IPS-20b (cell line): Measurements from ENCODE around the gene CYP4F11.
"Not testable (repeated sequence)": the region's sequence is repeated elsewhere in the genome, so short reads cannot be mapped to it uniquely, and the experiment has no call there.

Source experiments
- H3K27ac ChIP-seq: one replicate; pipeline ENCODE4 v1.5.1; 2013; ENCODE audit warnings: low read length
- H3K27me3 ChIP-seq: 2 replicates; pipeline ENCODE4 v1.6.1; 2013; ENCODE audit warnings: mild to moderate bottlenecking, low read length, inconsistent platforms; ENCODE audit not compliant: insufficient read depth
- H3K36me3 ChIP-seq: 2 replicates; pipeline ENCODE4 v1.6.1; 2013; ENCODE audit warnings: low read depth, mild to moderate bottlenecking, inconsistent platforms, low read length, moderate library complexity; ENCODE audit not compliant: insufficient read depth
- H3K4me1 ChIP-seq: 2 replicates; pipeline ENCODE4 v1.6.1; 2013; ENCODE audit warnings: mild to moderate bottlenecking, control low read depth, inconsistent platforms, low read length, moderate library complexity; ENCODE audit not compliant: insufficient read depth
- H3K4me3 ChIP-seq: 2 replicates; pipeline ENCODE4 v1.5.1; 2013; ENCODE audit warnings: mild to moderate bottlenecking, low read length, inconsistent platforms
- H3K9ac ChIP-seq: 2 replicates; pipeline ENCODE4 v1.6.1; 2013; ENCODE audit warnings: low read depth, mild to moderate bottlenecking, inconsistent platforms, low read length, moderate library complexity
- H3K9me3 ChIP-seq: 2 replicates; pipeline ENCODE4 v1.6.1; 2013; ENCODE audit warnings: mild to moderate bottlenecking, low read depth, low read length, inconsistent platforms; ENCODE audit not compliant: insufficient read depth

CYP4F11 gene

DNA sequence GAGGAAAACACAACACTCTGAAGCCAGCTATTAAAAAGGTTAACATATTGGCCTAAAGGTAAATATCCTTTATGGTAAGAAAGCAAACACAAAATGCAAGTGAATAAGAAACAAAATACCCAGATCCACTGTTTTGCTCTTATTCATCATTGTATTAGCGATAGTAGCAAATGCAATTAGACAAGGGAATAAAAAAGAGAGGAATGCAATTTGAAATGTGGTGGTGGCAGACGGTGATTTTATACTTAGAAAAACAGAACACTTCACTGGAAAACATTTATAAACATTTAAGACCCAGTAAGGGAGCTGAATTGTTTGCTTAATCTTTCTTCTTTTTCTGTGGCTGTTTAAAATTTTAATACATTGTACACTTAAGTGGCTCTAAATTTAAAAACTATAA lies 19.2 kb downstream of the CYP4F11 start:
- no peaks in the 10 kb centered on the region for H3K36me3 ChIP-seq
- H3K27me3 ChIP-seq: no peaks in the 10 kb centered on the region
- H3K9ac ChIP-seq: no peak overlapping the region
- H3K4me3 ChIP-seq: no peak overlapping the region
- H3K27ac ChIP-seq: no peak overlapping the region
- no peaks in the 10 kb centered on the region for H3K4me1 ChIP-seq
- H3K9me3 ChIP-seq: peaks cover 87% of the 10 kb centered on the region

- H3K9me3 ChIP-seq: peaks cover 88% of the 10 kb centered on the region
- no peak overlapping the region for H3K27ac ChIP-seq
- no peaks in the 10 kb centered on the region for H3K36me3 ChIP-seq
These were observed 20.5 kb downstream of the CYP4F11 start for GRCh38 chr19:15913830-15914229.

DNA sequence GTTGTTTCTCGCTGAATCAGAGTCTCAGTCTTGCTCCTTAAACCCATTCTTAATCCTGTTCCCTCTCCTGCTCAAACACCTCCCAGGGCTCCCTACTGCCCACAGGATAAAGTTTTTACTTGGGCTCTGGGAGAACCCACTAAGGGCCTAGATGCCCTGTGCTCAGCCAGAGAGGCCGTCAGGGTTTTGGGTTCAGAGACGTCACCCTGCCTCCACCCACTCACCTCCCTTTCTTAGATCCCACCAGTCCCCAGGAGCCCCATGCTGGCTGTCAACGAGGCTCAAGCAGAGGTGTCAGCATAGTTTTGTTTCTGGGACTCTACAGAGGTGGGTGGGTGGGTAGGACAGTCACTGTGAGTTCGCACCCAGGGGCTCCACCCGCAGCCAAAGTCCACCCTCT lies 20.9 kb downstream of the CYP4F11 start:
- Histone ChIP-seq H3K4me1 (no peaks in the 10 kb centered on the region), H3K9me3 (peaks cover 88% of the 10 kb centered on the region), H3K27ac (no peak overlapping the region)

More at GRCh38 chr19:15913830-15914229, 20.5 kb downstream of the CYP4F11 start:
- Histone ChIP-seq H3K4me3 (no peak overlapping the region), H3K4me1 (no peaks in the 10 kb centered on the region), H3K27me3 (no peaks in the 10 kb centered on the region), H3K9ac (no peak overlapping the region)

GRCh38 chr19:15911599-15912235 lies 22.6 kb downstream of the CYP4F11 start:
- peaks cover 84% of the 10 kb centered on the region for H3K9me3 ChIP-seq
- H3K4me3 ChIP-seq: no peak overlapping the region
- no peaks in the 10 kb centered on the region for H3K4me1 ChIP-seq
- no peaks in the 10 kb centered on the region for H3K36me3 ChIP-seq
- H3K9ac ChIP-seq: no peak overlapping the region
- H3K27ac ChIP-seq: no peak overlapping the region
- H3K27me3 ChIP-seq: no peaks in the 10 kb centered on the region

More for the DNA sequence above, 20.9 kb downstream of the CYP4F11 start:
- Histone ChIP-seq H3K9ac (no peak overlapping the region), H3K4me3 (no peak overlapping the region), H3K36me3 (no peaks in the 10 kb centered on the region), H3K27me3 (no peaks in the 10 kb centered on the region)

DNA sequence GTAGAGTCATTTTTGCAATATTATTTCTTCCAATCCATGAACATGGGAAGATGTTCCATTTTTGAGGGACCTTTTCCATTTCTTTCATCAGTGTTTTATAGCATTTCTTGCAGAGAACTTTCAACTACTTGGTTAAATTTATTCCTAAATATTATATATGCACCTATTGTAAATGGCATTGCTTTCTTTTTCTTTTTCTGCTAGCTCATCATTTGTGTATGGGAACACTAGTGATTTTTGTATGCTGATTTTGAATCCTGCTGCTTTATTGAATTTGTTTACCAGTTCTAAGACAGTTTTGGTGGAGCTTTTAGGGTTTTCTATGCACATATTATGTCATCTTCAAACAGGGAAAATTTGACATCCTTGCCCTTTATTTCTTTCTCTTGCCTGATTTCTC lies 29.3 kb downstream of the CYP4F11 start:
- H3K9ac ChIP-seq: no peak overlapping the region
- no peak overlapping the region for H3K27ac ChIP-seq
- no peaks in the 10 kb centered on the region for H3K4me1 ChIP-seq
- no peak overlapping the region for H3K4me3 ChIP-seq
- H3K27me3 ChIP-seq: no peaks in the 10 kb centered on the region
- peaks cover 87% of the 10 kb centered on the region for H3K9me3 ChIP-seq
- H3K36me3 ChIP-seq: no peaks in the 10 kb centered on the region

DNA sequence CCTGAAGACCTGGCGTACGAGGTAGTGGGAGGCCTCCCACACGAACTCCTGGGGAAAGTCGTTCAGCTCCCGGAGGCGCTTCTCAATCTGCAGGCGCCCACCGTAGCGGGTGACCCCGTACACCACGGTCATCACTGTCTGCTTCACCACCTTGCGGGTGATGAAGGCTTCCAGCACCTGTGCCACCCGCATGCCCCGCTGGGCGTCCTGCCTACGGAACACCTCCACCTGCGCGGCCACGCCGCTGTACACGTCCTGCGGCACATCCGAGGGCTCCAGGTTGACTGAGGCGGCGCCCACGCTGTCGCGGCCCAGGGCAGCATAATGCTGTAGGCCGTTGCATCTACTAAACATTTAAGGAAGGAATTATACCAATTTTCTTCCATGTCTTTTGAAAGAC lies 31.4 kb downstream of the CYP4F11 start:
- H3K9me3 ChIP-seq: peaks cover 80% of the 10 kb centered on the region
- not testable (repeated sequence) for H3K4me3 ChIP-seq, H3K27ac ChIP-seq, H3K9ac ChIP-seq, H3K4me1 ChIP-seq, H3K36me3 ChIP-seq, H3K27me3 ChIP-seq

- Histone ChIP-seq H3K4me3 (no peak overlapping the region), H3K27ac (no peak overlapping the region), H3K9ac (no peak overlapping the region), H3K4me1 (no peaks in the 10 kb centered on the region), H3K27me3 (no peaks in the 10 kb centered on the region), H3K36me3 (no peaks in the 10 kb centered on the region), H3K9me3 (peaks cover 82% of the 10 kb centered on the region)
These were observed 32.1 kb downstream of the CYP4F11 start for GRCh38 chr19:15902254-15902653.

- no peak overlapping the region for H3K4me3 ChIP-seq
- H3K9ac ChIP-seq: no peak overlapping the region
- H3K9me3 ChIP-seq: peaks cover 83% of the 10 kb centered on the region
- H3K4me1 ChIP-seq: no peaks in the 10 kb centered on the region
- no peaks in the 10 kb centered on the region for H3K36me3 ChIP-seq
- H3K27me3 ChIP-seq: no peaks in the 10 kb centered on the region
- H3K27ac ChIP-seq: no peak overlapping the region
These were observed 33.8 kb downstream of the CYP4F11 start for GRCh38 chr19:15900504-15900903.

DNA sequence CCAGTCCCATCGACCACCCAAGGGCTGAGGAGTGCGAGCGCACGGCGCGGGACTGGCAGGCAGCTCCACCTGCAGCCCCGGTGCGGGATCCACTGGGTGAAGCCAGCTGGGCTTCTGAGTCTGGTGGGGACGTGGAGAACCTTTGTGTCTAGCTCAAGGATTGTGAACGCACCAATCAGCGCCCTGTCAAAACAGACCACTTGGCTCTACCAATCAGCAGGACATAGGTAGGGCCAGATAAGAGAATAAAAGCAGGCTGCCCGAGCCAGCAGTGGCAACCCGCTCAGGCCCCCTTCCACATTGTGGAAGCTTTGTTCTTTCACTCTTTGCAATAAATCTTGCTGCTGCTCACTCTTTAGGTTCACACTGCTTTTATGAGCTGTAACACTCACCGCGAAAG lies 34.3 kb downstream of the CYP4F11 start:
- H3K27me3 ChIP-seq, H3K4me1 ChIP-seq, H3K4me3 ChIP-seq, H3K27ac ChIP-seq, H3K9ac ChIP-seq, H3K36me3 ChIP-seq: not testable (repeated sequence)
- H3K9me3 ChIP-seq: peaks cover 83% of the 10 kb centered on the region

- H3K9me3 ChIP-seq: peaks cover 83% of the 10 kb centered on the region
- not testable (repeated sequence) for H3K4me3 ChIP-seq, H3K9ac ChIP-seq, H3K4me1 ChIP-seq, H3K36me3 ChIP-seq, H3K27ac ChIP-seq, H3K27me3 ChIP-seq
These were observed 34.8 kb downstream of the CYP4F11 start for GRCh38 chr19:15899561-15899960.

DNA sequence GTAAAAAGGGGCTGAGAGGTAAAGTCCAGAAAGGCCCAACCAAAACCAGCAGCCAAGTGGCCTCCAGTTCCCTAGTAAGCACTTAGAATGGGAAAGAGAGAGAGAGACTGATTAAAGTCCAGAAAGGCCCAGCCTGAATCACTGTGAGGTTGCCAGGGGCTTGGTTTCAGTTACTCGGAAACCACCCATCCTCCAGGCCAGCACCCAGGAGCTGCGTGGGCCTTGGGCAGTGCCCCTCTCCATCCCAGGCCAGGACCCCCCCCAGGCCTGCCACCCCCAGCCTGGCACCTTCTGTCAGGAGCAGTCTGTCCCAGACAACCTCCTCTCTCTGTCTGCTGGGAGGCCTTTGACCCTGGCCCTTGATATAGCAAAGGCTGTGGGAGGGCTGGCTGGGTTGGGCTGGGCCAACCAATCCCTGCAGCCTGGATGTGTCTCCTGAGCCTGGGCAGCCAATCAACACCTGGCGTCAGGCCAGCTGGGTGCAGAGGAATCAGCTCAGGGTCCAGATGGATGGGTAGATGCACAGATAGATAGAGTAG lies 36.5 kb downstream of the CYP4F11 start, which contains the start of gene CYP4F2:
TSS of gene CYP4F2 (minus strand) at position 337 of the 539 bp plus-strand sequence. CDS start 463 bp downstream, outside the sequence.
- Histone ChIP-seq H3K27ac (no peak within 1 kb of the TSS), H3K9ac (no peak within 1 kb of the TSS), H3K4me1 (no peaks in the 10 kb centered on the region), H3K36me3 (no peaks in the 10 kb centered on the region), H3K27me3 (no peaks in the 10 kb centered on the region), H3K9me3 (peaks cover 85% of the 10 kb centered on the region), H3K4me3 (no peak within 1 kb of the TSS)

GRCh38 chr19:15897026-15897737 lies 37.1 kb downstream of the CYP4F11 start:
- Histone ChIP-seq H3K4me1 (no peaks in the 10 kb centered on the region), H3K36me3 (no peaks in the 10 kb centered on the region), H3K4me3 (no peak overlapping the region), H3K9me3 (peaks cover 85% of the 10 kb centered on the region), H3K9ac (no peak overlapping the region), H3K27ac (no peak overlapping the region), H3K27me3 (no peaks in the 10 kb centered on the region)
